Loucy (cell line): ENCODE measurements around the gene SOWAHD.

Experiments
- H2AFZ ChIP-seq: fragments of 200-600 bp; sonication (generic); 2 replicates; pipeline ENCODE4 v1.6.0; 2016; ENCODE audit warnings: antibody characterized with exemption, mild to moderate bottlenecking, low read length, moderate library complexity
- H3F3A ChIP-seq: fragments of 200-600 bp; 2 replicates; pipeline ENCODE4 v1.6.0; 2016; ENCODE audit warnings: antibody characterized with exemption, low read depth, mild to moderate bottlenecking
- H3K27me3 ChIP-seq: fragments of 200-600 bp; sonication (generic); 2 replicates; pipeline ENCODE4 v1.6.1; 2014; ENCODE audit warnings: low read length, mild to moderate bottlenecking; ENCODE audit not compliant: insufficient read depth, poor library complexity, severe bottlenecking
- H3K36me3 ChIP-seq: fragments of 200-600 bp; sonication (generic); 2 replicates; pipeline ENCODE4 v1.6.1; 2016; ENCODE audit warnings: low read length; ENCODE audit not compliant: insufficient read depth
- H3K4me1 ChIP-seq: fragments of 200-600 bp; sonication (generic); 2 replicates; pipeline ENCODE4 v1.5.1; 2014; ENCODE audit warnings: low read length, mild to moderate bottlenecking; ENCODE audit not compliant: insufficient read depth, poor library complexity, severe bottlenecking
- H3K4me2 ChIP-seq: fragments of 200-600 bp; sonication (generic); 2 replicates; pipeline ENCODE4 v1.6.0; 2014; ENCODE audit warnings: antibody characterized with exemption, low read length, low read depth, mild to moderate bottlenecking; ENCODE audit not compliant: poor library complexity, severe bottlenecking
- H3K4me3 ChIP-seq: fragments of 200-600 bp; sonication (generic); 2 replicates; pipeline ENCODE4 v1.5.1; 2014; ENCODE audit warnings: low read length, mild to moderate bottlenecking, mixed read lengths; ENCODE audit not compliant: poor library complexity, severe bottlenecking
- H3K79me2 ChIP-seq: fragments of 200-600 bp; sonication (generic); 2 replicates; pipeline ENCODE4 v1.6.1; 2014; ENCODE audit warnings: low read length; ENCODE audit not compliant: insufficient read depth
- H3K9ac ChIP-seq: fragments of 200-600 bp; sonication (generic); 2 replicates; pipeline ENCODE4 v1.6.0; 2014; ENCODE audit warnings: mild to moderate bottlenecking, low read depth, low read length, moderate library complexity; ENCODE audit not compliant: poor library complexity, severe bottlenecking
- H3K9me2 ChIP-seq: fragments of 200-600 bp; sonication (generic); replicated peaks from 2 replicates; pipeline ENCODE4 v1.6.1; 2016; ENCODE audit warnings: low read depth, low read length, mixed read lengths
- H3K9me3 ChIP-seq: fragments of 200-600 bp; sonication (generic); 2 replicates; pipeline ENCODE4 v1.6.1; 2014; ENCODE audit warnings: mild to moderate bottlenecking, antibody characterized with exemption, low read length, low read depth; ENCODE audit not compliant: insufficient read depth
- H4K20me1 ChIP-seq: fragments of 200-600 bp; sonication (generic); 2 replicates; pipeline ENCODE4 v1.6.0; 2014; ENCODE audit warnings: antibody characterized with exemption, low read length, mild to moderate bottlenecking; ENCODE audit not compliant: insufficient read depth, poor library complexity, severe bottlenecking
- CTCF ChIP-seq: fragments of 200-600 bp; sonication (generic); conservative IDR thresholded peaks from 2 replicates; pipeline ENCODE4 v1.5.1; 2014; ENCODE audit warnings: mild to moderate bottlenecking, antibody characterized with exemption, low read length
- EZH2phosphoT487 ChIP-seq: fragments of 200-600 bp; IDR thresholded peaks from 2 replicates; pipeline ENCODE4 v1.6.1; 2018; ENCODE audit warnings: antibody characterized with exemption, mild to moderate bottlenecking, moderate library complexity, borderline replicate concordance

SOWAHD gene

GRCh38 chrX:119735467-119735866 lies 22.9 kb upstream of the SOWAHD start:
- Histone ChIP-seq H3K79me2 (no peaks in the 10 kb centered on the region), H3K36me3 (no peaks in the 10 kb centered on the region), H3K9ac (no peak overlapping the region), H4K20me1 (no peaks in the 10 kb centered on the region), H3K9me3 (no peaks in the 10 kb centered on the region), H3K27me3 (no peaks in the 10 kb centered on the region), H3K4me3 (no peak overlapping the region), H3F3A (no peaks in the 10 kb centered on the region), H3K4me1 (no peaks in the 10 kb centered on the region), H3K4me2 (no peak overlapping the region), H3K9me2 (no peaks in the 10 kb centered on the region), H2AFZ (no peak overlapping the region)
- TF ChIP-seq EZH2phosphoT487 (no peak), CTCF (no peak)

GRCh38 chrX:119736206-119736764 lies 22.1 kb upstream of the SOWAHD start:
- Histone ChIP-seq H2AFZ (no peak overlapping the region), H3K27me3 (no peaks in the 10 kb centered on the region), H3K36me3 (no peaks in the 10 kb centered on the region), H3K4me2 (no peak overlapping the region), H3K4me1 (no peaks in the 10 kb centered on the region), H3K4me3 (no peak overlapping the region), H3K79me2 (no peaks in the 10 kb centered on the region), H3K9me3 (no peaks in the 10 kb centered on the region), H3K9ac (no peak overlapping the region), H3F3A (no peaks in the 10 kb centered on the region), H3K9me2 (no peaks in the 10 kb centered on the region), H4K20me1 (no peaks in the 10 kb centered on the region)
- TF ChIP-seq CTCF (no peak), EZH2phosphoT487 (no peak)

- Histone ChIP-seq H3K27me3 (no peaks in the 10 kb centered on the region), H2AFZ (no peak overlapping the region), H3K4me1 (no peaks in the 10 kb centered on the region), H3K9ac (no peak overlapping the region), H3K36me3 (no peaks in the 10 kb centered on the region), H4K20me1 (no peaks in the 10 kb centered on the region), H3K79me2 (no peaks in the 10 kb centered on the region), H3K4me2 (no peak overlapping the region), H3K4me3 (no peak overlapping the region), H3K9me3 (no peaks in the 10 kb centered on the region), H3K9me2 (no peaks in the 10 kb centered on the region), H3F3A (no peaks in the 10 kb centered on the region)
- TF ChIP-seq EZH2phosphoT487 (no peak), CTCF (no peak)
Observed at GRCh38 chrX:119738742-119739141, 19.6 kb upstream of the SOWAHD start.
